HFFc6 (cell line): ENCODE results near the gene SHISA9. TPM values are rescaled to one million over a fixed set of nuclear protein-coding genes. Genes with fewer than 3 reads are reported as not detected.

Experiments used
- DNase-seq: peaks from one replicate; pipeline ENCODE4 v3.0.0-alpha.2; 2018
- H3K27ac Mint-ChIP-seq: 2 replicates; pipeline ENCODE4 v1.8.0; 2020; ENCODE audit warnings: mild to moderate bottlenecking, mixed read lengths
- H3K27me3 Mint-ChIP-seq: 2 replicates; pipeline ENCODE4 v1.8.0; 2021; ENCODE audit warnings: mild to moderate bottlenecking, moderate library complexity, mixed read lengths; ENCODE audit not compliant: insufficient read depth
- H3K36me3 Mint-ChIP-seq: 2 replicates; pipeline ENCODE4 v1.8.0; 2021; ENCODE audit warnings: low read depth, mixed read lengths
- H3K4me1 Mint-ChIP-seq: 2 replicates; pipeline ENCODE4 v1.8.0; 2020; ENCODE audit warnings: low read depth, mixed read lengths
- H3K4me3 Mint-ChIP-seq: 2 replicates; pipeline ENCODE4 v1.8.0; 2020; ENCODE audit warnings: mild to moderate bottlenecking, moderate library complexity, mixed read lengths
- H3K9me3 Mint-ChIP-seq: 2 replicates; pipeline ENCODE4 v1.8.0; 2020; ENCODE audit warnings: mild to moderate bottlenecking, mixed read lengths
- CTCF ChIP-seq: fragments of 200-600 bp; sonication (generic); IDR thresholded peaks from 2 replicates; pipeline ENCODE4 v1.5.0; 2021; ENCODE audit warnings: antibody characterized with exemption, mild to moderate bottlenecking
- total RNA-seq, 6 experiments: library from RNA; stranded (reverse); fragmentation: NEBNext Ultra II Directional; extraction: Animal tissue kit (Norgen Biotek cat#: 25700); gene quantifications; 2 replicates in 1 of 6; 3 replicates in 5 of 6; pipeline ENCODE4 v1.2.3, GENCODE V29; 2021

The SHISA9 gene
- total RNA-seq, 6 experiments from 2014 or later, result not detected

GRCh38 chr16:13102401-13102800 lies 201.0 kb downstream of the SHISA9 start:
- Mint-ChIP-seq H3K9me3 (peaks cover 35% of the 10 kb centered on the region), H3K36me3 (peaks cover 5% of the 10 kb centered on the region; the same call in 1 of the 2 replicates), H3K27ac (no peak overlapping the region), H3K4me3 (no peak overlapping the region), H3K4me1 (no peaks in the 10 kb centered on the region), H3K27me3 (no peaks in the 10 kb centered on the region)
- no peak for DNase-seq
- TF ChIP-seq CTCF, result no peak

- no peaks in the 10 kb centered on the region; the same call in 1 of the 2 replicates for H3K27me3 Mint-ChIP-seq
- TF ChIP-seq CTCF, result no peak
- no peak overlapping the region for H3K27ac Mint-ChIP-seq
- H3K36me3 Mint-ChIP-seq, result peaks cover 5% of the 10 kb centered on the region; the same call in 1 of the 2 replicates
- H3K4me1 Mint-ChIP-seq, result no peaks in the 10 kb centered on the region
- H3K4me3 Mint-ChIP-seq, result no peak overlapping the region
- H3K9me3 Mint-ChIP-seq, result peaks cover 33% of the 10 kb centered on the region
- DNase-seq, result no peak
Observed at GRCh38 chr16:13103831-13104530, 202.6 kb downstream of the SHISA9 start.

- H3K27ac Mint-ChIP-seq, result no peak overlapping the region
- H3K4me1 Mint-ChIP-seq, result no peaks in the 10 kb centered on the region
- H3K27me3 Mint-ChIP-seq, result no peaks in the 10 kb centered on the region; the same call in 1 of the 2 replicates
- H3K9me3 Mint-ChIP-seq, result peaks cover 41% of the 10 kb centered on the region
- peaks cover 5% of the 10 kb centered on the region; the same call in 1 of the 2 replicates for H3K36me3 Mint-ChIP-seq
- DNase-seq, result no peak
- TF ChIP-seq CTCF, result no peak
- no peak overlapping the region for H3K4me3 Mint-ChIP-seq
Observed at GRCh38 chr16:13104772-13105171, 203.4 kb downstream of the SHISA9 start.

GRCh38 chr16:13105427-13105826 lies 204.0 kb downstream of the SHISA9 start:
- H3K4me1 Mint-ChIP-seq, result no peaks in the 10 kb centered on the region
- H3K27ac Mint-ChIP-seq, result no peak overlapping the region
- no peak for DNase-seq
- H3K4me3 Mint-ChIP-seq, result no peak overlapping the region
- no peaks in the 10 kb centered on the region; the same call in 1 of the 2 replicates for H3K27me3 Mint-ChIP-seq
- peaks cover 41% of the 10 kb centered on the region for H3K9me3 Mint-ChIP-seq
- H3K36me3 Mint-ChIP-seq, result peaks cover 5% of the 10 kb centered on the region; the same call in 1 of the 2 replicates
- TF ChIP-seq CTCF, result no peak

- Mint-ChIP-seq H3K27me3 (no peaks in the 10 kb centered on the region; the same call in 1 of the 2 replicates), H3K9me3 (peaks cover 38% of the 10 kb centered on the region), H3K4me1 (no peaks in the 10 kb centered on the region), H3K36me3 (peaks cover 5% of the 10 kb centered on the region; the same call in 1 of the 2 replicates), H3K4me3 (no peak overlapping the region), H3K27ac (no peak overlapping the region)
- no peak for DNase-seq
- no peak for TF ChIP-seq CTCF
Observed at GRCh38 chr16:13106464-13106863, 205.1 kb downstream of the SHISA9 start.
